HG03565 (cell line): Measurements from ENCODE around the gene ZNF70.

Source experiments
- ATAC-seq: cut with Tn5 transposase; IDR thresholded peaks from one replicate; pipeline ENCODE4 v1.9.1; 2021; ENCODE audit warnings: mild to moderate bottlenecking, moderate library complexity; ENCODE audit not compliant: unreplicated experiment

Gene ZNF70

GRCh38 chr22:23779731-23780130 is 28.8 kb upstream of the ZNF70 start:
- no peak for ATAC-seq

- no peak for ATAC-seq
Observed at GRCh38 chr22:23779083-23779482, 28.2 kb upstream of the ZNF70 start.

GRCh38 chr22:23778577-23778900 is 27.6 kb upstream of the ZNF70 start:
- ATAC-seq: no peak

- no peak for ATAC-seq
Observed at GRCh38 chr22:23777776-23778576, 27.1 kb upstream of the ZNF70 start.

GRCh38 chr22:23775779-23776375 is 25.0 kb upstream of the ZNF70 start:
- no peak for ATAC-seq

- no peak for ATAC-seq
Observed at GRCh38 chr22:23774922-23775436, 24.1 kb upstream of the ZNF70 start.

GRCh38 chr22:23774114-23774921 is 23.4 kb upstream of the ZNF70 start:
- no peak for ATAC-seq

GRCh38 chr22:23773483-23774113 is 22.7 kb upstream of the ZNF70 start:
- ATAC-seq: no peak

- no peak for ATAC-seq
Observed at GRCh38 chr22:23772649-23773473, 21.9 kb upstream of the ZNF70 start, which contains the start of gene MMP11. Gene MMP11, plus strand, starts transcription at chr22:23772849. Its CDS starts 22 bp downstream, at chr22:23772871.

GRCh38 chr22:23772315-23772648 is 21.4 kb upstream of the ZNF70 start:
- no peak for ATAC-seq

- no peak for ATAC-seq
Observed at GRCh38 chr22:23769321-23769965, 18.5 kb upstream of the ZNF70 start.

GRCh38 chr22:23767673-23768548 is 17.0 kb upstream of the ZNF70 start, which contains the start of gene CHCHD10:
Gene CHCHD10, minus strand, starts transcription at chr22:23767972. Its CDS starts 98 bp downstream, at chr22:23767874.
- no peak for ATAC-seq

- ATAC-seq: no peak
Observed at GRCh38 chr22:23767303-23767672, 16.4 kb upstream of the ZNF70 start.

GRCh38 chr22:23764899-23765881 is 14.3 kb upstream of the ZNF70 start:
- ATAC-seq: no peak

GRCh38 chr22:23763954-23764353 is 13.0 kb upstream of the ZNF70 start:
- no peak for ATAC-seq

GRCh38 chr22:23763579-23763945 is 12.7 kb upstream of the ZNF70 start:
- no peak for ATAC-seq

- no peak for ATAC-seq
Observed at GRCh38 chr22:23762842-23763578, 12.1 kb upstream of the ZNF70 start, which contains the start of gene C22orf15. Gene C22orf15, plus strand, starts transcription at chr22:23762990. Its CDS starts 317 bp downstream, at chr22:23763307.
